Measurements from ENCODE around the gene SSRP1. TPM values are rescaled to one million over a fixed set of nuclear protein-coding genes. Genes with fewer than 3 reads are reported as not detected.

The SSRP1 gene
- total RNA-seq, 1 donor from 2014 or later = 79.5 TPM

DNA sequence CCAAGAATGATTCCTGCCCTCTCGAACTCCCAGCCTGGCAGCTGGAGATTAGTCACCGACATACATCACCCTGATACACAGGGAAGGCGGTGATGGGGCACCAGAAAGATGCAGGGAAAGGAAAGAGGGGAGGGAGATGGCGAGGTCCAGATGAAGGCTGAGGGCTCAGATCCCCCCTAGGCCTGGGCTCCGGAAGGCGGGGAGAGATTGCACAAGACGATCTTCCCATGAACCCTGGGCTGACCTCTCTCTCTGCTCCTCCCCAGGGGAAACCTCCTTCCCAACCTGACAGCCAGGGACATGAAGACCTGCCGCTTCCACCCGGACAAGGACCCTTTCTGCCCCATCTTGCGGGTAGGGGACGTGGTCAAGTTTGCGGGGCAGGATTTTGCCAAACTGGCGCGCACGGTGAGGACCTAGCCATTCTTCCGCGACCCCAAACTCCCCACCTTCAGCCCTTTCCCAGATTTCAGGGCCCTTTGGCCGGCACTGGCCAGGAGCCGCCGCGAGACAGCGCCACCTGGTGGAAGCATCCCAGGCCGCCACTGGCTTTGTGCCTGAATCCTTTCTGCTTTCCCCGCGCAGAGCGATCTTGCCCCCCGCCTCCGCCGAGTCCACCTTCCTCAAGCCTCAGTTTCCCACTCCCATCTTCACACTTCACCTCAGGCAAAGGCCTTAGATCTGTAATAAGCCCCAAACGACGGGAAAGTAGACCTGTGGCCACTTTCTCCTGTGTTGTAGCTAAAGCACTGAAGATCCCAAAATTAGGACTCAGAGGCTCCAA is 14.0 kb upstream of the SSRP1 start:
- H3K27me3 ChIP-seq (ENCODE audit: insufficient read depth, low read length) = peaks cover 5% of the 10 kb centered on the region
- no peak overlapping the region for H3K27ac ChIP-seq (ENCODE audit: low read depth, low read length)
- no peaks in the 10 kb centered on the region for H3K4me1 ChIP-seq (ENCODE audit: insufficient read depth, low read length)
- no peak for DNase-seq (ENCODE audit: low read depth)
- no peaks in the 10 kb centered on the region for H3K79me2 ChIP-seq (ENCODE audit: insufficient read depth, low read length)
- Mint-ChIP-seq H3K4me3 (ENCODE audit: unreplicated experiment) (no peak overlapping the region), H3K4me1 (ENCODE audit: low read depth, unreplicated experiment) (no peaks in the 10 kb centered on the region), H3K36me3 (ENCODE audit: low read depth, unreplicated experiment) (no peaks in the 10 kb centered on the region), H3K27ac (ENCODE audit: unreplicated experiment) (no peak overlapping the region), H3K27me3 (ENCODE audit: low read depth, unreplicated experiment) (peaks cover 21% of the 10 kb centered on the region), H3K9me3 (ENCODE audit: unreplicated experiment) (peaks cover 6% of the 10 kb centered on the region)
- FAIRE-seq = no peak
- no peaks in the 10 kb centered on the region for H3K36me3 ChIP-seq (ENCODE audit: insufficient read depth, low read length)
- no peak overlapping the region for H3K9ac ChIP-seq (ENCODE audit: low read length)
- H3K4me3 ChIP-seq (ENCODE audit: insufficient read depth, low read depth, low read length) = no peak overlapping the region
- peak overlapping the region; percentile 59 for H3K4me2 ChIP-seq (ENCODE audit: low read length)
- TF ChIP-seq CTCF (IDR thresholded peaks at IDR 0.05; ENCODE audit: insufficient read depth, low read depth, low read length) = peak; percentile 51
- TF ChIP-seq EZH2 (IDR thresholded peaks at IDR 0.05; ENCODE audit: insufficient read depth, low read length) = no peak
- peak overlapping the region; percentile 82 for H2AFZ ChIP-seq (ENCODE audit: low read depth, low read length)
- no peaks in the 10 kb centered on the region for H4K20me1 ChIP-seq (ENCODE audit: insufficient read depth, low read length)
- peaks cover 10% of the 10 kb centered on the region for H3K9me3 ChIP-seq (ENCODE audit: insufficient read depth, low read depth, low read length)

DNA sequence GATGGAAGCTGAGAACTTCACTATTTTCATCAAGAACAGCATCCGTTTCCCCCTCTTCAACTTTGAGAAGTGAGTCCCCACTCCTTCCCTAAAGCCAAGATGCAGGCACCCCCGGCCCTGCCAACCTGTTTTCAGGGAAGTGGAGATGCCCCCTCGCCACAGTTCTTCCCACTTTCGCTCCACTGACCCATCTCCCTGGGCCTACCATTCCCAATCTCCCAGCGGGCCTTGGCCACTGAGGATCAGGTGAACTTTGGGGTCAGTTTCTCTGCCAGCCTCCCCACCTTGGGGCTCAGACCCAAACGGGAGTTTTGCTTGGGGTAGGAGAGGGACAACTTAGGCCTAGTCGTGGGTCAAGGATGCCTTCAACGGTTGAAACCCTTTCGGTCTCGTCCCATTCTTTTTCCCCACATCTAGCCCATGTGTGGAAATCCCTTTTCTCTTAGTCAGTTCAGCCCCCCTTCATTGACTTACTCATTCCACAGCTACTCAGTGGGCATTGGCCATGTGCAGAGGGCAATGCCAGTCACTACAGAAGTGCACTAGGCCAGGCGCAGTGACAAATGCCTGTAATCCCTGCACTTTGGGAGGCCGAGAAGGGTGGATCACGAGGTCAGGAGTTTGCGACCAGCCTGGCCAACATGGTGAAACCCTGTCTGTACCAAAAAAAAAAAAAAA is 13.1 kb upstream of the SSRP1 start:
- H3K9me3 ChIP-seq (ENCODE audit: insufficient read depth, low read depth, low read length) = peaks cover 10% of the 10 kb centered on the region
- no peak for DNase-seq (ENCODE audit: low read depth)
- no peak for TF ChIP-seq EZH2 (IDR thresholded peaks at IDR 0.05; ENCODE audit: insufficient read depth, low read length)
- no peak for TF ChIP-seq CTCF (IDR thresholded peaks at IDR 0.05; ENCODE audit: insufficient read depth, low read depth, low read length)
- no peak overlapping the region for H3K4me3 ChIP-seq (ENCODE audit: insufficient read depth, low read depth, low read length)
- no peak overlapping the region for H3K9ac ChIP-seq (ENCODE audit: low read length)
- Mint-ChIP-seq H3K36me3 (ENCODE audit: low read depth, unreplicated experiment) (no peaks in the 10 kb centered on the region), H3K4me1 (ENCODE audit: low read depth, unreplicated experiment) (no peaks in the 10 kb centered on the region), H3K27me3 (ENCODE audit: low read depth, unreplicated experiment) (peaks cover 20% of the 10 kb centered on the region), H3K27ac (ENCODE audit: unreplicated experiment) (no peak overlapping the region), H3K9me3 (ENCODE audit: unreplicated experiment) (peaks cover 6% of the 10 kb centered on the region), H3K4me3 (ENCODE audit: unreplicated experiment) (no peak overlapping the region)
- H4K20me1 ChIP-seq (ENCODE audit: insufficient read depth, low read length) = no peaks in the 10 kb centered on the region
- H3K36me3 ChIP-seq (ENCODE audit: insufficient read depth, low read length) = no peaks in the 10 kb centered on the region
- no peak overlapping the region for H3K4me2 ChIP-seq (ENCODE audit: low read length)
- H3K27ac ChIP-seq (ENCODE audit: low read depth, low read length) = no peak overlapping the region
- H3K27me3 ChIP-seq (ENCODE audit: insufficient read depth, low read length) = peaks cover 5% of the 10 kb centered on the region
- no peaks in the 10 kb centered on the region for H3K4me1 ChIP-seq (ENCODE audit: insufficient read depth, low read length)
- FAIRE-seq = no peak
- H3K79me2 ChIP-seq (ENCODE audit: insufficient read depth, low read length) = no peaks in the 10 kb centered on the region
- no peak overlapping the region for H2AFZ ChIP-seq (ENCODE audit: low read depth, low read length)

GRCh38 chr11:57348052-57348451 is 12.4 kb upstream of the SSRP1 start:
- FAIRE-seq (no peak), DNase-seq (ENCODE audit: low read depth) (no peak)
- Histone ChIP-seq H3K27ac (ENCODE audit: low read depth, low read length) (no peak overlapping the region), H3K27me3 (ENCODE audit: insufficient read depth, low read length) (peaks cover 1% of the 10 kb centered on the region), H4K20me1 (ENCODE audit: insufficient read depth, low read length) (no peaks in the 10 kb centered on the region), H3K79me2 (ENCODE audit: insufficient read depth, low read length) (no peaks in the 10 kb centered on the region), H2AFZ (ENCODE audit: low read depth, low read length) (no peak overlapping the region), H3K4me2 (ENCODE audit: low read length) (no peak overlapping the region), H3K9me3 (ENCODE audit: insufficient read depth, low read depth, low read length) (peaks cover 10% of the 10 kb centered on the region), H3K4me1 (ENCODE audit: insufficient read depth, low read length) (no peaks in the 10 kb centered on the region), H3K36me3 (ENCODE audit: insufficient read depth, low read length) (no peaks in the 10 kb centered on the region), H3K4me3 (ENCODE audit: insufficient read depth, low read depth, low read length) (no peak overlapping the region), H3K9ac (ENCODE audit: low read length) (no peak overlapping the region)
- no peaks in the 10 kb centered on the region for H3K36me3 Mint-ChIP-seq (ENCODE audit: low read depth, unreplicated experiment)
- H3K9me3 Mint-ChIP-seq (ENCODE audit: unreplicated experiment) = peaks cover 6% of the 10 kb centered on the region
- TF ChIP-seq CTCF (IDR thresholded peaks at IDR 0.05; ENCODE audit: insufficient read depth, low read depth, low read length) (no peak), EZH2 (IDR thresholded peaks at IDR 0.05; ENCODE audit: insufficient read depth, low read length) (no peak)
- H3K4me1 Mint-ChIP-seq (ENCODE audit: low read depth, unreplicated experiment) = no peaks in the 10 kb centered on the region
- peaks cover 20% of the 10 kb centered on the region for H3K27me3 Mint-ChIP-seq (ENCODE audit: low read depth, unreplicated experiment)
- H3K4me3 Mint-ChIP-seq (ENCODE audit: unreplicated experiment) = no peak overlapping the region
- no peak overlapping the region for H3K27ac Mint-ChIP-seq (ENCODE audit: unreplicated experiment)
